SH-SY5Y (cell line): ENCODE results near the gene SEPTIN2.

ENCODE experiments used
- GATA2 ChIP-seq: IDR thresholded peaks from 2 replicates; pipeline ENCODE4 v1.6.1; 2011; ENCODE audit warnings: mild to moderate bottlenecking, low read depth, low read length
- GATA3 ChIP-seq: IDR thresholded peaks from 2 replicates; pipeline ENCODE4 v1.6.1; 2011; ENCODE audit warnings: low read depth, mild to moderate bottlenecking, low read length, moderate library complexity

DNA sequence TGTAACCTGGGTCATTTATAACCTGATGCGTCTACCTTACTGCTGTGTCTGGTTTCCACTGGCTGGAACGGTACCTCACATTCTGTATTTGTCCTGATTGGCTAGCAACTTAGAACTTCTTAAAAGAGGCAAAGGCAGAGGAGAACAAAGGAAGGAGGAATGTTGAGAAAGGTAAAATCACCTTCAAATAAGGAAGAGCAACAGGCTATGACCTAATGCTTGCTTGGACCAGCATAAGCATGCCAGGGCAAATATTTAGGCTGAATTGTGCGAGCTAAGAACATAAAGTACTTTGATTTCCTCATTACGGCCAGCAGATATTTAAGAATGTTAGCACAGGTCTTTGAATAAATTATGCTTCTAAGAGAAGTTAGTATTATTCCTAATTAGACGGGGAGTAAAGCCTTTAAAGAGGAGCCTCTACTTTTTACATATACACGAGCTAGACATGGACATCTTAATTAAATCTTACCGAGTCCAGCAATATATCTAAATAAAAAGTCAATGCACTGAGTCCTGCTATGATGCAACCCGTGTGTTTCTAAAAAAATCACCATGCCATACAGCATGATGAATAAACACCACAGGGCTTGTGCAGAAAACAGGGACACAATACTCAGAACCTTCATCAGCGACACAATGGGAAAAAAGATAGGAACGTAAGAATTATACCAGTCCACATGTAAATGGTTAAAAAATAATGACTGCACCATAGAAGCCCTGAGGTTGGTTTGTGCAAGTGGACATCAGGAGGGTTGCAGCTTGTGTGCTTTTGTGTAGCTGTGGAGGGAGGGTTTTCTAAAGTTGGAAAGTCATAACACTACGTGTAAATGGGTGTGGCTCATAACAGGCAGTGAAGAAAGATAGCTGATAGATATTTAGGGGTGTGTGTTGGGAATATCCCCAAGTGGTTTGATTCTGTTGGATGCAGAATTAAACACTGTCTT lies 14.2 kb downstream of the SEPTIN2 start:
- TF ChIP-seq GATA2 (no peak), GATA3 (no peak)
